ENCODE measurements around the gene CACNA1E. TPM values are rescaled to one million over a fixed set of nuclear protein-coding genes. Genes with fewer than 3 reads are reported as not detected.

The CACNA1E gene
- total RNA-seq, 1 donor, result not detected

DNA sequence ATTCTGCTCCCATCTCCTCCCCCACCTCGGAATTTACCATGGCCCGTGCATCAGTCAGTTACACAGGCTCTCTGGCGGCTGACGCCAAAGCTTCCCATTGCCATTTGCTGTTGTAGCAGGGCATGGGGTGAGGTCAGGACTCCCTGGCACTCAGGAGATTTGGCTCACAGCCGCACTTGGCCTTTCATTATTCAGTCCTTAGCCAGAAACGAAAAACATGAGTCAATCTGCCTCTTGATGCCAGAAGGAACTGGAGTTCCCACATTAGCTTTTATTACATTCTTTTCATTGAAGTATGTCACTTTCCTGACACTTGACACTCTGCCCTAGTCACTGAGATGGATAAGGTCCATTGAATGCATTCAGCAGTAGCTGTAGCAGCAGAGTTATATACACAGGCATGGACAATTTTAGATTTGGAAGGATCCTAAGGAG lies 260.6 kb downstream of the CACNA1E start:
- TF ChIP-seq, protein P1, sequence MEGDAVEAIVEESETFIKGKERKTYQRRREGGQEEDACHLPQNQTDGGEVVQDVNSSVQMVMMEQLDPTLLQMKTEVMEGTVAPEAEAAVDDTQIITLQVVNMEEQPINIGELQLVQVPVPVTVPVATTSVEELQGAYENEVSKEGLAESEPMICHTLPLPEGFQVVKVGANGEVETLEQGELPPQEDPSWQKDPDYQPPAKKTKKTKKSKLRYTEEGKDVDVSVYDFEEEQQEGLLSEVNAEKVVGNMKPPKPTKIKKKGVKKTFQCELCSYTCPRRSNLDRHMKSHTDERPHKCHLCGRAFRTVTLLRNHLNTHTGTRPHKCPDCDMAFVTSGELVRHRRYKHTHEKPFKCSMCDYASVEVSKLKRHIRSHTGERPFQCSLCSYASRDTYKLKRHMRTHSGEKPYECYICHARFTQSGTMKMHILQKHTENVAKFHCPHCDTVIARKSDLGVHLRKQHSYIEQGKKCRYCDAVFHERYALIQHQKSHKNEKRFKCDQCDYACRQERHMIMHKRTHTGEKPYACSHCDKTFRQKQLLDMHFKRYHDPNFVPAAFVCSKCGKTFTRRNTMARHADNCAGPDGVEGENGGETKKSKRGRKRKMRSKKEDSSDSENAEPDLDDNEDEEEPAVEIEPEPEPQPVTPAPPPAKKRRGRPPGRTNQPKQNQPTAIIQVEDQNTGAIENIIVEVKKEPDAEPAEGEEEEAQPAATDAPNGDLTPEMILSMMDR (IDR thresholded peaks at IDR 0.05; ENCODE audit: insufficient read depth, low read length), result no peak
- no peak for DNase-seq (ENCODE audit: low read depth)

DNA sequence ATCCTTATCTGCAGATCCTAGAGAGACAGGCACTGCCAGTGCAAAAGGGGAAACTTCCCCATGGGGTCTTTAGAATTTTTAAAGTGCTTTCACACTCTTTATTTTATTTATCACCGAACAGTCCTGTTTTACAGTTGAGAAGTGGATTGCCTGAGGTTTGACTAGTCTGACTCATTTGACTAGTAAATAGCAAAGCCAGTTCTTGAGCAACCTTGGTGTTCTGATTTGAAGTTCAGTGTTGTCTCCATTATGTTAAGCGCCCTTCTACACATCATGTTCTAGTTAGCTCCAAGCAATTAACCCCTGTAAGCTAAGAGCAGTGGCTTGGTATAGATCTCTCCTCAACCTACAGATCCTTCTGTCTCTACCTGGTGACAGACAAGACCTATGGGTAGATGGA lies 262.9 kb downstream of the CACNA1E start:
- no peak for DNase-seq (ENCODE audit: low read depth)
- no peak overlapping the region for H3K4me3 ChIP-seq (ENCODE audit: low read depth, low read length)
- TF ChIP-seq, protein P1 (IDR thresholded peaks at IDR 0.05; ENCODE audit: insufficient read depth, low read length), result no peak

More for the DNA sequence above, 260.6 kb downstream of the CACNA1E start:
- no peak overlapping the region for H3K4me3 ChIP-seq (ENCODE audit: low read depth, low read length)

DNA sequence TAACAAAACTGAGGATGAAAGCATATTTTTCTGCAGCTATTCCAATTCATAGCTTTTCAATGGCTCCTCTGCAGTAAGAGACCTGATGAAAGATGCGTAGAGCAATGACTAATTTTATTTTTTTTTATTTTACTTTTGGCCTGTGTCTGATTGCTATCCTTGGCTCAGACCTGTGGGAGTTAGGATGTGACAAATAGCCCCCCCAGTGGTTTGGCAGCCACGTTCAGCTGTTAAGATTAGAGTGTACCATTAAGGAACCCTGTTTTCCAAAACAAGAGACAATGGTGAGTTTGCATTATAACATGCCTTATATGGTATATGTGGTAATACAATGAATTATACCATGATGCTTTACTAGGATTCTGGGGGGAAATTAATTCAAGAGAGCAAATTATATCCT lies 264.7 kb downstream of the CACNA1E start:
- TF ChIP-seq, protein P1 (IDR thresholded peaks at IDR 0.05; ENCODE audit: insufficient read depth, low read length), result no peak
- no peak overlapping the region for H3K4me3 ChIP-seq (ENCODE audit: low read depth, low read length)
- DNase-seq (ENCODE audit: low read depth), result no peak

DNA sequence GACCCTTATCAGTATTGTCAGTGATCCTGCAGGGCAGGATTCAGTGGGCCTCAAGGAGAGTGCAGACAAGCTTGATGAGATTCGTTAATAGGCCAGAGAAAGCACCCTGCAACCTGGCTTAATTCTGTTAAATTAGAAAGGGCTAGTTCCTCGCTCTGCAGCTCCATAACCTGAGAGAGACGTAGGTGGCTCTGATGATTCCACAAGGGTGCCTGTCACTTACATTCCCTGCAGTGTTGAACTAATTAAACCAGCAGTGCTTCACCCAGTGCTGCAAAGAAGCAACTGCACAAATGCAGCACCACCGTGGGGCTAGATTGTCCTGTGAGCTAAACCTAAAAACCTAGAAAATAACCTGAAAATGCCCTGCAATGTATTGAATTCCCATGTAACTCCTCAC lies 270.8 kb downstream of the CACNA1E start:
- H3K4me3 ChIP-seq (ENCODE audit: low read depth, low read length), result no peak overlapping the region
- TF ChIP-seq, protein P1 (IDR thresholded peaks at IDR 0.05; ENCODE audit: insufficient read depth, low read length), result no peak
- no peak for DNase-seq (ENCODE audit: low read depth)

DNA sequence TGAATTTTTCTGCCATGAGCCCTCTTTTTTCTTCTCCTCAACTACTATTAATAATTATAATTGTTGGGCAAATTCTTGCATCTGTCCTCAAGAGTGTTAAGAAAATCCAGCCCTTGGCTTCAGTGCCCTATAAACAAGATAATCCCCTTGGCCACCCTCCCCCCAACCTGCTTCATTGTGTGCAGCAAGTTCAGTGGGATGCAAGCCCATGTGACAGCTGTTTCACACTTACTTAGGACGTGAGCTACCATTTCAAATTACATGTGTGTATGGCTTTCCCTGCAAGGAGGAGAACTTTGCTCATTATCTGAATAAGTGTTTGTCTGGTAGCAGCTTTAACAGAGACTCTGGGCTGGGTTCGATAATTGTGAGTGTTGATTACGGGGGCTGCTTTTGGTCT lies 276.2 kb downstream of the CACNA1E start:
- TF ChIP-seq, protein P1 (IDR thresholded peaks at IDR 0.05; ENCODE audit: insufficient read depth, low read length), result no peak
- no peak overlapping the region for H3K4me3 ChIP-seq (ENCODE audit: low read depth, low read length)
- no peak for DNase-seq (ENCODE audit: low read depth)

DNA sequence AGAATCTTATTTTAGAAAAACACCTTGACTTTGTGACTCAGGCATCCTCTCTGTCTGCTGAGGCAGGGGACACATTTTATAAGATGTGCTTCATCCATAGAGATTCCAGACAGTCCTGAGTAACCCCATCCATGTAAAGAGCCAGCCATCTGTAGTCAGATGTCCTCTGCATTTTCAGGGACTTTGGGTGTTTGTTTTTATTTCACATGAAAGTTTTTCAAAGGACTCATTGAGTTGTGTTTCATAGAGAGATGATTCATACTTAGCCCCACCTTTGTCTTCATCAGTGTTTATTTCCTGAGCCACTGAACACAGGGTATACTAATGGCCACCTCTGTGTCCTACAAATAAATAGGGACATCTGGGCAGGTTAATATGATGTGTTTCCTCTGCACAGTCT lies 280.4 kb downstream of the CACNA1E start:
- DNase-seq (ENCODE audit: low read depth), result no peak
- H3K4me3 ChIP-seq (ENCODE audit: low read depth, low read length), result no peak overlapping the region
- TF ChIP-seq, protein P1 (IDR thresholded peaks at IDR 0.05; ENCODE audit: insufficient read depth, low read length), result no peak

DNA sequence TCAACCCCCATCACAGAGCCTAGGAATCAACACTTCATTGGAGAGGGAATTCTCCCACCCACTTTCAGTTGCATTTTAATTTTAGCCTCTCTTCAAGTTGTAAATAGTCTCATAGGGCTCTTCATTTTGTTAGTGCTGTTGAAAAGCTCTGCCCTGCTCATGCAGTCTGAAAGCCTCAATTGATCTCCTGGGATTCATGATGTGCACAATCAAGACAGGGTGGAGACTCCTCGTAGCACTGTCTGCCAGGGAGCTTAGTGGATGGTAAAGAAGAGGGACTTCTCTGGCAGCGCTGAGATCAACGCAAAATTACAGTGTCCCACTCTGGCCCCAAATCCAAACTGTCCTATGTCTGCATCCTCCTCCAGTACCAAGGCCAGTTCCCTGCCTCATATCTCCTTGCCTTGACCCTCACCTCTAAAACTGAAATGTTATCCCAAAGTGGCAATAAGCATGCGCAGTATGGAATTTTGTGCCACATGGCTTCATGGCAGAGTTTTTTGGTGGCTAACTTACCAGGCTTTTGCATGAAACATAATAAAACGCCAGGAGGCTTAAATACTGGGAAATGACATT lies 282.2 kb downstream of the CACNA1E start:
- H3K4me3 ChIP-seq (ENCODE audit: low read depth, low read length), result no peak overlapping the region
- no peak for DNase-seq (ENCODE audit: low read depth)
- TF ChIP-seq, protein P1 (IDR thresholded peaks at IDR 0.05; ENCODE audit: insufficient read depth, low read length), result no peak

All from fibroblast of the aortic adventitia (primary cell).